NB4 (cell line): Measurements from ENCODE around the gene SDK2.

Experiments
- DNase-seq: peaks from one replicate; pipeline ENCODE4 v3.0.0; 2010; ENCODE audit warnings: low read depth
- H3K4me3 ChIP-seq: one replicate; pipeline ENCODE4 v1.5.1; 2011; ENCODE audit warnings: mild to moderate bottlenecking, low read depth, low read length, moderate library complexity
- CTCF ChIP-seq: IDR thresholded peaks from one replicate; pipeline ENCODE4 v1.5.1; 2012; ENCODE audit warnings: low read depth, low read length
- MAX ChIP-seq: IDR thresholded peaks from 2 replicates; pipeline ENCODE4 v1.6.1; 2011; ENCODE audit warnings: low read depth, low read length
- MYC ChIP-seq: IDR thresholded peaks from 2 replicates; pipeline ENCODE4 v1.6.1; 2011; ENCODE audit warnings: low read depth, low read length
- POLR2A ChIP-seq: IDR thresholded peaks from 2 replicates; pipeline ENCODE4 v1.6.1; 2011; ENCODE audit warnings: mild to moderate bottlenecking; ENCODE audit not compliant: insufficient read length; ENCODE audit errors: extremely low read depth

Gene SDK2

DNA sequence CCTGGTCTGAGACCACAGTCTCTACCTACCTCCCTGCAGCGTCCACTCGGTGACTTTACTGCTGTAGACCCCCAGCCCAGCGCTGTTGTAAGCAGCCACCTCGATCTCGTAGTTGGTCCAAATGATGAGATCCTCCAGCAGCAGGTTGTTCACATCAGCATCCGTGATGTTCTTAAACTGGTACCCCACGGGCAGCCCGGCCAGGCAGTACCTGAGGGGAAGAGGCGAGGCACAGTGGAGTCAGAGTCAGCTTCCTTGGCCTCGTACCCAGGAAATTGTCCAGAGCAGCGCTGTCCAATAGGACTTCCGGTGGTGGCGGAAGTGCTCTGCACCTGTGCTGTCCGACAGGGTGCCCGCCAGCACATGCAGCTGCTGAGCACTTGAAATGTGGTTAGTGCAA, 228.5 kb downstream of the SDK2 start:
- H3K4me3 ChIP-seq: no peak overlapping the region
- TF ChIP-seq CTCF (no peak), MAX (no peak), POLR2A (no peak), MYC (no peak)
- DNase-seq: no peak

GRCh38 chr17:73414171-73414955, 229.9 kb downstream of the SDK2 start:
- no peak for DNase-seq
- no peak for TF ChIP-seq MAX
- no peak for TF ChIP-seq CTCF
- TF ChIP-seq POLR2A: no peak
- no peak for TF ChIP-seq MYC
- no peak overlapping the region for H3K4me3 ChIP-seq

DNA sequence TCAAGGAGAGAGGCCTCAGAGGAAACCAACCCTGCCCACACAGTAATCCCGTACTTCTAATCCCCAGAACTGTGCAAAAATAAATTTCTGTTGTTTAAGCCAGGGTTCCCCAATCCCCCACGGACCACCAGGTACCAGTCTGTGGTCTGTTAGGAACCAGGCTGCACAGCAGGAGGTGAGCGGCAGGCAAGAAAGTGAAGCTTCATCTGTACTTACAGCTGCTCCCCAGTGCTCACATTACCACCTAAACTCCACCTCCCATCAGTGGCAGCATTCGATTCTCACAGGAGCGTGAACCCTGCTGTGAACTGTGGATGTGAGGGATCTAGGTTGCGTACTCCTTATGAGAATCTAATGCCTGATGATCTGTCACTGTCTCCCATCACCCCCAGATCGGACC, 231.3 kb downstream of the SDK2 start:
- H3K4me3 ChIP-seq: no peak overlapping the region
- DNase-seq: no peak
- TF ChIP-seq MAX (no peak), CTCF (no peak)

DNA sequence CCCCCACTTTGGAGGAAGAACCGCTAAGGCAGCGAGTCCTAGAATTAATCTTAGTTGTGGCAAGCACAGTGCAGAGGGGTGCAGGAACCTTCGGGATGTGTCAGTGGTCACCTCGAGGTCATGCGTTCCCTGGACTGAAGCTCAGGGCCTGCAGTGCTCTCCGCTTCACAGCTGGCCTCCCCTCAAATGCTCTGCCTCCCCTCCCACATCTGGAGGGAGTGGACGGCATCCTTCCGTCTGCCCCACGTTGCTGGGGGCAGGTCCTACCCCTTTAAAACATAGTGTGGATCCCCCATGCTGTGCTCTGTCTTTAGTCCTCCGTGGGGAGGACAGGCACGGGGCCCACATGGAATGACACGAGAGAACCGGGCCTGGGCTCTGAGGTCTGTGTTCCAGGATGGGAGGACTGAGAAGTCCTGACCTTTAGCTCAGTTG, 232.9 kb downstream of the SDK2 start:
- no peak for TF ChIP-seq POLR2A
- no peak for TF ChIP-seq MAX
- TF ChIP-seq CTCF: no peak
- no peak for TF ChIP-seq MYC
- no peak for DNase-seq
- no peak overlapping the region for H3K4me3 ChIP-seq

GRCh38 chr17:73410586-73411312, 233.5 kb downstream of the SDK2 start:
- DNase-seq: no peak

More at GRCh38 chr17:73410586-73411312, 233.5 kb downstream of the SDK2 start:
- TF ChIP-seq MAX (no peak), POLR2A (no peak), MYC (no peak), CTCF (no peak)
- H3K4me3 ChIP-seq: no peak overlapping the region
